ENCODE measurements around the gene CHRDL2.

CHRDL2 gene

GRCh38 chr11:74731301-74732094 lies at the start of gene CHRDL2:
Gene CHRDL2, minus strand, starts transcription at chr11:74731426. Its CDS starts 538 bp downstream, at chr11:74730888.
- no peak for TF ChIP-seq CTCF (conservative IDR thresholded peaks at IDR 0.05; ENCODE audit: low read depth, low read length)
- no peak for DNase-seq (ENCODE audit: low read depth)
- H3K4me3 ChIP-seq (ENCODE audit: low read length) = peak within 1 kb of the TSS; percentile 26

GRCh38 chr11:74780248-74781005 lies 49.2 kb upstream of the CHRDL2 start:
- no peak overlapping the region for H3K4me3 ChIP-seq (ENCODE audit: low read length)
- no peak for DNase-seq (ENCODE audit: low read depth)
- TF ChIP-seq CTCF (conservative IDR thresholded peaks at IDR 0.05; ENCODE audit: low read depth, low read length) = no peak

- DNase-seq (ENCODE audit: low read depth) = no peak
- TF ChIP-seq CTCF (conservative IDR thresholded peaks at IDR 0.05; ENCODE audit: low read depth, low read length) = no peak
- no peak overlapping the region for H3K4me3 ChIP-seq (ENCODE audit: low read length)
Observed at GRCh38 chr11:74778581-74778980, 47.4 kb upstream of the CHRDL2 start.

GRCh38 chr11:74777877-74778276 lies 46.7 kb upstream of the CHRDL2 start:
- H3K4me3 ChIP-seq (ENCODE audit: low read length) = no peak overlapping the region
- no peak for DNase-seq (ENCODE audit: low read depth)
- TF ChIP-seq CTCF (conservative IDR thresholded peaks at IDR 0.05; ENCODE audit: low read depth, low read length) = no peak

DNA sequence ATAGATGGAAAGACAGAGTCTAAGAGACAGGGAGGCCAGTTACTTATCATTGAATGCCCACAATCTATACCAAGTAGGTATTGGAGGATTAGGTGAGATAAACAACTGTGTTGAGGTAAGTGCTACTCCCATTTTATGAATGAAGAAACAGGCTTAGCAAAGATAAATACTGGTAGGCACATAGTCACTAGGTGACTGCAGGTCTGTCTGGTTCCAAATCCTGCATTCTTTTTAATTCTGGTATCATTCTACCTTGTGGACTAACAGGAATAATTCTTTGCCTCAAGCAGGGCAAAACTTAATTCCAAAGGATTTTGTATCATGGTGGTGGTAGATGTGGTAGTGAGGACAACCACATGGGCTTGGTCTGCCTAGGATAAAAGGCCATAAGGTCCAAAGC lies 45.8 kb upstream of the CHRDL2 start:
- TF ChIP-seq CTCF (conservative IDR thresholded peaks at IDR 0.05; ENCODE audit: low read depth, low read length) = no peak
- DNase-seq (ENCODE audit: low read depth) = no peak
- no peak overlapping the region for H3K4me3 ChIP-seq (ENCODE audit: low read length)

DNA sequence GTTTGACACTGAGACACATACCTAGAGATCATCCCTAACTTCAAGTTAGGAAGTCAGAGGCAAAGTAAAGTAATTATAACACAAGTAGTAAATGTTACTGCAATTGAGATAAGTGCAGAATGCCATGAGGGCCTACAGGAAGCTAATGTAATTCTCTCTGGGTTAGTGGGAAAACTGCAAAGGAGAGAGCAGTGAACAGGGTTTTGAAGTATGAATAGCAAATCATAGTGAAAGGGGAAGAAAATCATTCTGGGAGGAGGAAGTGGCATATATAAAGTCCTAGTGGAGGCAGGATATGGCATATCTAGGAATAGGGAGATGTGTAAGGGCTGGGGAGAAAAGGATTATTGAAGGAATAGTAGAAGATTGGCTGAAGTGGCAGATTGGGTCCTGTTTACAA lies 45.3 kb upstream of the CHRDL2 start:
- no peak for DNase-seq (ENCODE audit: low read depth)
- H3K4me3 ChIP-seq (ENCODE audit: low read length) = no peak overlapping the region
- no peak for TF ChIP-seq CTCF (conservative IDR thresholded peaks at IDR 0.05; ENCODE audit: low read depth, low read length)
